Central memory CD8-positive, alpha-beta T cell (primary cell): Measurements from ENCODE around the gene PARK7.
"Not testable (repeated sequence)": the region's sequence is repeated elsewhere in the genome, so short reads cannot be mapped to it uniquely, and the experiment has no call there.

Source experiments
- ATAC-seq: fragments of 150-1000 bp; cut with Tn5 transposase; replicated peaks from 2 replicates; pipeline ENCODE4 v1.10.0; 2022; ENCODE audit warnings: mild to moderate bottlenecking, moderate FRiP score, moderate number of reproducible peaks; ENCODE audit not compliant: poor library complexity, severe bottlenecking; ENCODE audit errors: extremely low read depth
- DNase-seq, 2 donors: peaks; one replicate each; pipeline ENCODE4 v3.0.0; 2021; ENCODE audit warnings: low spot score in 2 of 2
- H3K27ac Mint-ChIP-seq: one replicate; pipeline ENCODE4 v1.8.0; 2022; ENCODE audit warnings: low read depth, mild to moderate bottlenecking, moderate library complexity, mixed read lengths
- H3K27me3 Mint-ChIP-seq: one replicate; pipeline ENCODE4 v1.8.0; 2022; ENCODE audit warnings: mixed read lengths
- H3K36me3 Mint-ChIP-seq: one replicate; pipeline ENCODE4 v1.8.0; 2022; ENCODE audit warnings: mild to moderate bottlenecking, moderate library complexity, mixed read lengths; ENCODE audit not compliant: insufficient read depth
- H3K4me1 Mint-ChIP-seq: one replicate; pipeline ENCODE4 v1.8.0; 2022; ENCODE audit warnings: mixed read lengths
- H3K4me3 Mint-ChIP-seq: one replicate; pipeline ENCODE4 v1.8.0; 2022; ENCODE audit warnings: mild to moderate bottlenecking, moderate library complexity, mixed read lengths
- H3K9me3 Mint-ChIP-seq: one replicate; pipeline ENCODE4 v1.8.0; 2022; ENCODE audit warnings: mixed read lengths

Gene PARK7

DNA sequence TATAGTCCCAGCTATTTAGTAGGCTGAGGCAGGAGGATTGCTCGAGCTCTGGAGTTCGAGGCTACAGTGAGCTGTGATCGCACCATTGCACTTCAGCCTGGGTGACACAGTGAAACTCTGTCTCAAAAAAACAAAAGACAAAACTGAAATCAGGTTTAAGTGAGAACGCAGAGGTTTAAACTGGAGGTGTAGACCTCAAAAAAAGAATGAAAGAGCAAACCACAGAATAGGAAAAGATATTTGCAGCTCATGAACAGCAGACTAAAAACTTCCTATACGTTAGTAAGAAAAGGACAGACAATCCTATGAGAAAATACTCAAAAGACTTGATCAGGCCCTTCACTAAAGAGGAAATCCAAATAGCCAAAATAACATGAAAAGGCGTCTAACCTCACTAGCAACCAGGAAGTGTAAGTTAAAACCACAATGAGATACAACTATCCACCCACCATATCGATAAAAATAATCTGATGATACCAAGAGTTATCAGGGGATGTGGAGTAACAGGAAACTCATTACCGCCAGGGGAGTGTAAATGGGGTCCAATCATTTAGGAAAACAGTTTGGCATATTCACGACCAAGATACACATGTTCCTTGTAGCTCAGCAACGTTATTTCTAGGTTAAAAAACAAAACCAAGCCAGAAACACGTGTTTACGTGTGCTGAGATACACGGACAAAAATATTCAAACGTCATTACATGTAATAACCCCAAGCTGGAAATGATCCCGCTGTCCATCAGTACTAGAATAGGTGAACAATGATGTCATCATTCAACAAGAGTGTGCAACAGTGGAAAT, 30.7 kb upstream of the PARK7 start:
- Mint-ChIP-seq H3K9me3 (no peaks in the 10 kb centered on the region), H3K4me1 (peaks cover 56% of the 10 kb centered on the region), H3K27ac (peak overlapping the region; percentile 89), H3K4me3 (peak overlapping the region; percentile 75), H3K27me3 (peaks cover 5% of the 10 kb centered on the region), H3K36me3 (peaks cover 10% of the 10 kb centered on the region)
- ATAC-seq = peak; percentile 67
- peak in 1 of 2 donors; percentile 36 for DNase-seq

GRCh38 chr1:7931446-7931812, 30.1 kb upstream of the PARK7 start:
- ATAC-seq (peak; percentile 44), DNase-seq (no peak)
- H3K9me3 Mint-ChIP-seq = no peaks in the 10 kb centered on the region
- H3K27ac Mint-ChIP-seq = peak overlapping the region; percentile 89
- H3K36me3 Mint-ChIP-seq = peaks cover 12% of the 10 kb centered on the region
- peaks cover 11% of the 10 kb centered on the region for H3K27me3 Mint-ChIP-seq
- peaks cover 60% of the 10 kb centered on the region for H3K4me1 Mint-ChIP-seq
- peak overlapping the region; percentile 75 for H3K4me3 Mint-ChIP-seq

GRCh38 chr1:7932524-7933138, 28.9 kb upstream of the PARK7 start:
- Mint-ChIP-seq H3K36me3 (peaks cover 13% of the 10 kb centered on the region), H3K4me3 (no peak overlapping the region), H3K27me3 (peaks cover 22% of the 10 kb centered on the region), H3K9me3 (no peaks in the 10 kb centered on the region), H3K4me1 (peaks cover 57% of the 10 kb centered on the region), H3K27ac (no peak overlapping the region)
- DNase-seq (no peak), ATAC-seq (no peak)

GRCh38 chr1:7938070-7938469, 23.4 kb upstream of the PARK7 start:
- Mint-ChIP-seq H3K36me3 (peaks cover 12% of the 10 kb centered on the region), H3K27ac (peak overlapping the region; percentile 97), H3K9me3 (no peaks in the 10 kb centered on the region), H3K4me1 (peaks cover 68% of the 10 kb centered on the region), H3K27me3 (peaks cover 56% of the 10 kb centered on the region), H3K4me3 (peak overlapping the region; percentile 84)
- DNase-seq = no peak
- no peak for ATAC-seq

DNA sequence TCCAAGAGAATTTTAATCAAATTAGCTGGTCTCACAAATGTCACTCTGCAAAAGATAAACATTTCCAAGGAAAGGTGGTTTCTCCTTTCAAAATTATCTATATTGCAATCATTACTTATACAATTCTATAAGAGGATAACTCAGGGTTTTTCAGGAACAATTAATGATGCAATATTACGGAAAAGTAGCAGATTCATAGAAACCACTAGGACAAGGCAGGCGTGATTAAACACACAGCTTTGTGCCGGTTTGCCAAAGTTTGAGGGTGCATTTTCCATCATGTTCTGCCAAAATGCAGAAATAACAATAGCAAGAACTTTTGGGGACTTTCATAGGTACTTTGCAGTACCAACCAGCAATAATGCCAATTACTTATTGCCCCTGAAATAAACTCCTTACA, 21.5 kb upstream of the PARK7 start:
- Mint-ChIP-seq H3K27ac (peak overlapping the region; percentile 97), H3K4me3 (peak overlapping the region; percentile 84), H3K4me1 (peaks cover 71% of the 10 kb centered on the region), H3K27me3 (peaks cover 56% of the 10 kb centered on the region), H3K9me3 (no peaks in the 10 kb centered on the region), H3K36me3 (peaks cover 9% of the 10 kb centered on the region)
- DNase-seq = no peak
- no peak for ATAC-seq

DNA sequence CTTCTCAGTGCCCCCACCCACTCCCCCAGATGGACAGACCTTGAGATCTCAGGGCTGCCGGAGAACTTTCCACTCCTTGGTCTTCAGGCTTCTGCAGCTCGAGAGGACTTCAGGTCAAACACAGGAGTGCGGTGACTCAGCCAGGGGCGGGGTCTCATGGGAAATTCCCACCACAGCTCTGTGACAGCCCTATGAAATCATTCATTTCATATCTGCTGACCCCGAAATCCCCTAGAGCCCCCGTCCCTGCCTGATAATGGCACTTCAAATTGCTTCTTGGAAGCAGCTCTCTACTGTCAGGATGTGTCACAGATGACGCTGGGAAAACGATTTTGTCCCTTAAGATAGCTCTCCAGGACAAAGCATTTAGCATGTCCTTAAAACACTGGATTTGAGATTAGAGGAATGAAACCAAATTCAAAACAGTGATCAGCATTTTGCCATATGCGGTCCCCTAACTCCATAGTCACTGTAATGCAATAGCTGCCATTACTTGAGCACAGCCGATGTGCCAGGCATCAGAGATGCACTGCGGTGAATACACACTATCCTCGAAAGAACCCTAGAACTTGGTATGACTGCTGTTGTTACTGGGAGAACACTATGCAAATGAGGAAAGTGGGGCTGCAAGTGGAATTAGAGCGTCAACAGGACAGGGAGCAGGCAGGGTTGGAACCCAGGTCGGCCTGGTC, 20.6 kb upstream of the PARK7 start, which contains the start of gene TNFRSF9:
Gene TNFRSF9 (minus strand): TSS at position 95 of the 692 bp plus-strand sequence. CDS start 845 bp downstream, outside the sequence.
- Mint-ChIP-seq H3K36me3 (peaks cover 9% of the 10 kb centered on the region), H3K27me3 (peaks cover 50% of the 10 kb centered on the region), H3K27ac (peak within 1 kb of the TSS; percentile 97), H3K4me3 (peak within 1 kb of the TSS; percentile 84), H3K4me1 (peaks cover 63% of the 10 kb centered on the region), H3K9me3 (no peaks in the 10 kb centered on the region)
- ATAC-seq (peak; percentile 67), DNase-seq (peak in 1 of 2 donors; percentile 31)

- peaks cover 57% of the 10 kb centered on the region for H3K4me1 Mint-ChIP-seq
- ATAC-seq = no peak
Measured at GRCh38 chr1:7941437-7941793, 20.1 kb upstream of the PARK7 start.

DNA sequence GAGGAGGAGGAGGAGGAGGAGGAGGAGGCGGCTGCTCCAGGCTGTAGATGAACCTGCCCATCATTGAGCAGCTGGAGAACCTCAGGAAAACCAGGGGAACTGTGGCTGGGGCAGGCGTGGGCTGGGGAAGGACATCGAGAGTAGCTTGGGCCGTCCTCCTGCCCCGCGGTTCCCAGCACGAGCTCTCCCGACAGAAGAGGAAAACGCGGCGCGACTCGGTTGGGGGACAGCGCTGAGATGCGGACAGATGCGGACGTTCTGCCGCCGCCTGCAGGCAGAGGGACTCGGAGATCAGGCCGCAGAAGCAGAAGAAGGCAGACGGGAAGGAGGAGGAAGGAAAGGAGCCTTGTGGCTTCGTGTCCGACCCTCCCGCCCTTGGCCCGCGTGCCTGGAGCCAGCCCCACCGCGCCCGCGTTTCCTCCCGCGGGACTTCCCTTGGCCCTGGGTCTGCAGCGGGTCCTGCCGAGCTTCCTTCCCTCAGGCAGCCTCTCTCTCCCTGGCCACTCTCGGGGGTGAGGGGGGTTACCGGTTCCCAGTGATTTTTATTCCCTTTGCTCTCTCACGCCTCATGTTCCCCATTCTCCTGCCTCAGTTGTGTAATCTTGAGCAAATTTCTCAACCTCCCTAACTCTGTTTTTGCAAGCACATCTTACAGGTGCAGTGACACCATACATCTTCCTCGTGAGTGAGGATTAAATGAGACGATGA, 19.1 kb upstream of the PARK7 start:
- peak overlapping the region; percentile 84 for H3K4me3 Mint-ChIP-seq
- peaks cover 50% of the 10 kb centered on the region for H3K4me1 Mint-ChIP-seq
- no peaks in the 10 kb centered on the region for H3K9me3 Mint-ChIP-seq
- no peak for DNase-seq
- H3K36me3 Mint-ChIP-seq = peaks cover 5% of the 10 kb centered on the region
- H3K27me3 Mint-ChIP-seq = peaks cover 35% of the 10 kb centered on the region
- ATAC-seq = peak; percentile 54
- peak overlapping the region; percentile 97 for H3K27ac Mint-ChIP-seq

More at GRCh38 chr1:7941437-7941793, 20.1 kb upstream of the PARK7 start:
- Mint-ChIP-seq H3K27ac (peak overlapping the region; percentile 97), H3K36me3 (peaks cover 7% of the 10 kb centered on the region), H3K4me3 (peak overlapping the region; percentile 84), H3K27me3 (peaks cover 45% of the 10 kb centered on the region), H3K9me3 (no peaks in the 10 kb centered on the region)
- DNase-seq = no peak

- ATAC-seq = no peak
- peak overlapping the region; percentile 84 for H3K4me3 Mint-ChIP-seq
- H3K36me3 Mint-ChIP-seq = peaks cover 4% of the 10 kb centered on the region
- no peak for DNase-seq
- H3K27ac Mint-ChIP-seq = peak overlapping the region; percentile 97
- H3K9me3 Mint-ChIP-seq = no peaks in the 10 kb centered on the region
- peaks cover 44% of the 10 kb centered on the region for H3K4me1 Mint-ChIP-seq
- H3K27me3 Mint-ChIP-seq = peaks cover 28% of the 10 kb centered on the region
Measured at GRCh38 chr1:7943251-7943650, 18.3 kb upstream of the PARK7 start.

DNA sequence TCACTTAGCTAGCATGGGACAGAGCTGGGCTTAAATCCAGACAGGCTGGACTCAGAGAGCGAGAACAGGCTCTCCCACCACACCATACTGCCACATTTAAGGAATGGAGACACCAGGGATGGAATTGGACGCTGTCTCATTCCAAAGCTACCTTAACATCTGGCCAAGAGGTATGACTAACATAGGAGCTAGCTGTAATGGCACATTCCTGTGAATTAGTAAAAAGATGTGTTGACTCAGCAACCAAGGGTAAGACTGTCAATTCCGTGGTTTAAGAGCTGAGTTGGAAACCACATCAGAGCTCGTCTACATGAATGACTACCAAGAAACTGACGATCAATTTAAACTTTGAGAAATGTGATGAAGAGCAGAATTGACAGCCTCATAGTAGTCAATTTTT, 12.6 kb upstream of the PARK7 start:
- peaks cover 2% of the 10 kb centered on the region for H3K36me3 Mint-ChIP-seq
- ATAC-seq (peak; percentile 85), DNase-seq (peak in 1 of 2 donors; percentile 42)
- peaks cover 31% of the 10 kb centered on the region for H3K4me1 Mint-ChIP-seq
- H3K4me3 Mint-ChIP-seq = peak overlapping the region; percentile 39
- peak overlapping the region; percentile 82 for H3K27ac Mint-ChIP-seq
- no peaks in the 10 kb centered on the region for H3K27me3 Mint-ChIP-seq
- H3K9me3 Mint-ChIP-seq = no peaks in the 10 kb centered on the region

GRCh38 chr1:7952791-7953190, 8.7 kb upstream of the PARK7 start:
- H3K4me3 Mint-ChIP-seq, H3K27me3 Mint-ChIP-seq, DNase-seq, H3K27ac Mint-ChIP-seq, ATAC-seq, H3K9me3 Mint-ChIP-seq, H3K36me3 Mint-ChIP-seq: not testable (repeated sequence)
- H3K4me1 Mint-ChIP-seq = peaks cover 57% of the 10 kb centered on the region
